ENCODE results near the gene PASK. TPM values are rescaled to one million over a fixed set of nuclear protein-coding genes. Genes with fewer than 3 reads are reported as not detected.
"Not testable (repeated sequence)": the region's sequence is repeated elsewhere in the genome, so short reads cannot be mapped to it uniquely, and the experiment has no call there.

The PASK gene
- total RNA-seq: 10 to 100 TPM; 12.3 to 14.8 TPM
- long read RNA-seq, full-length matches to known transcripts: 1 of 2 reads
- long read RNA-seq, partial matches to known transcripts: 1 of 2 reads
- long read RNA-seq, other reads (novel, unspliced or antisense): 0 of 2 reads

DNA sequence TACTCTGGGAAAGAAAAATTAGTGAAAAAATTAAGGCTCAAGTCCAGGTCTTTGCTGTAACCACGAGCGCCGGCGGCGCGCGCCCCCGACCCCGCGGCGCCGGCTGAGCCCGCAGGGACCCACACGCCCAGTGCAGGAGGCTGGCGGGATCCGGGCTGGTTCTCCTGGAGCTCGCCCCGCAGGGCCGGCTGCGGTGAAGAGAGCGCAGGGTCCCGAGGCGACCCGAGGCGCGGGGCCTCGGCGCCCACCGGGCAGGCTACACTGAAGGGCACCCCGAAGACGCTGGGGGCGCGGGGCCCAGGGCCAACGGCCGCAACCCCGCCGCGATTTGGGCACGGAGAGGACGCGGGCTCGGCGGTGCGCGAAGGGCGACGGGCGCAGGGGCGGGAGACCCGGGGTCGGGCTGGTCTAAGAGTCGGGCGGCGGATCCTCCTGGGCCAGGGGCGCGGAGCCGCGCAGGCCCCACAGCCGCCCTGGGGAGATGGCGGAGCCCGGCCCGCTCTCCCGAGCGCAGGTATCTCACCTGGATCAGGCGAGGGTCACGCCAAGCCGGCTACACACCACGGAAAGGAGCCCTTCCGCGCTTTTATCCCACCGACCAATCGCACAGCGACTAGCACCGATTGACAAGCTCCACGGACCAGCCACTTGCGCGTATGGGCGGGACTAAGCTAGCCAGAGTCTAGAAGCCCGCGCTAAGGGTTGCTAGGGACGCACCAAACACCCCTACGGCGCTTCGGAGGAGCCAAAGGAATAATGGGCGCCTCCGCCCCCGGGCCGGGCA lies at the start of gene PASK:
Gene PASK (minus strand): TSS at position 582 of the 784 bp plus-strand sequence. CDS start 6,440 bp downstream, outside the sequence.
- intact Hi-C loops (cut with DNase I, micrococcal nuclease): no loop called here
- DNase-seq: peak; percentile 95 to 98
- ATAC-seq: peak; percentile 87

DNA sequence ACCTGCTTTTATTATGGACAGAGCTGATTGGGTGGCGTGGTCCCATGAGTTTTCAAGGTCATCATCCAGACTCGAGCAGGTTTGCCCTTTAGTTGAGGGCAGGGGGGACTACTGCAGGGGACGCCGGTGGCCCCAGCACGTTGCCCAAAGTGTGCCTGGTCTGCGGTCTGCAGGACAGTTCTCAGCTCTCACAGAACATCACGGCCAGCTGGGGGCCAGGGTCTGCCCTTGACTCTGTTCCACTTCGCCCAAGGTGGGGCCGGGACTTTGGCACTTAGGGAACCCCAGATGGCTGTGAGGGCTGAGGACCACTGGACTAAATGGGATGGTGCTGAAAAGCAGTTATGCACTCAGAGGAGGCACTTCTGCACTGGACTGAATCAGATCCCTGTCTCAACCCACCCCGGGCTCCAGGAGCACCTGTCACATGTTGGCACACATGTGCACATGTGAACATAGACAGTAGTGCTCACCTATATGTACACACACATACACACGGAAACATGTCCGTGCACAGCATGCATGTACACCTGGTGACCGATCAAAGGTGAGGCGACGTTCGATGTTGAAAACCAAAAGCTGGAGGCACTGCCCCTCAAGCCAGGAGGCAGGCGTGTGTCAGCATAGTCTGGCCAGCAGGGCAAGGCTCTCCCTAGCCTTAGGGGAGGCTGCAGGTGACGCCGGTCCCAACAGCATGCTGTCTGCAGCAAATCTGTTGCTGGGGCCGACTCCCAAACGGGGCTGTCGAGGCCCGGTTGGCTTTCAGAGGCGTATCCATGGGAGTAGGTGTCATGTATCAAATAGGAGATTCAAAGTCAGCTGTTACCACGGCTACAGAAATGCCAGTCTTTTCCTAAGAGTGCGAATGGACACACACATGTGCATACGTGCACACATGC lies 49.4 kb upstream of the PASK start:
- ATAC-seq (no peak), DNase-seq (peak in 1 of 2 donors; percentile 17)
- intact Hi-C loops (cut with DNase I, micrococcal nuclease): no loop called here

GRCh38 chr2:241197947-241198346 lies 48.7 kb upstream of the PASK start:
- DNase-seq (peak in 1 of 2 donors; percentile 11), ATAC-seq (peak; percentile 23)
- intact Hi-C loops (cut with DNase I, micrococcal nuclease): no loop called here

DNA sequence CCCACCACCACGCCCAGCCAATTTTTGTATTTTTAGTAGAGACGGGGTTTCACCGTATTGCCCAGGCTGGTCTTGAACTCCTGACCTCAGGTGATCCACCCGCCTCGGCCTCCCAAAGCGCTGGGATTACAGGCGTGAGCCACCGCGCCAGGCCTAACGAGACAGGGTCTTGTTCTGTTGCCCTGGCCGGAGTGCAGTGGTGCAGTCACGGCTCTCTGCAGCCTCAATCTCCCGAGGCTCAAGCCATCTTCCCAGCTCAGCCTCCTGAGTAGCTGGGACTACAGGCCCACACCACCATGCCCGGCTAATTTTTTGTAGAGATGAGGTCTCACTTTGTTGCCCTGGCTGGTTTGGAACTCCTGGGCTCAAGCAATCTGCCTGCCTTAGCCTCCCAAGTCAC lies 48.0 kb upstream of the PASK start:
- intact Hi-C loops (cut with DNase I, micrococcal nuclease); ATAC-seq: not testable (repeated sequence)
- DNase-seq: peak in 1 of 2 donors; percentile 10

GRCh38 chr2:241195506-241196130 lies 46.3 kb upstream of the PASK start:
- DNase-seq: peak in 1 of 2 donors; percentile 14
- intact Hi-C loops (cut with DNase I, micrococcal nuclease): no loop called here
- ATAC-seq: no peak

DNA sequence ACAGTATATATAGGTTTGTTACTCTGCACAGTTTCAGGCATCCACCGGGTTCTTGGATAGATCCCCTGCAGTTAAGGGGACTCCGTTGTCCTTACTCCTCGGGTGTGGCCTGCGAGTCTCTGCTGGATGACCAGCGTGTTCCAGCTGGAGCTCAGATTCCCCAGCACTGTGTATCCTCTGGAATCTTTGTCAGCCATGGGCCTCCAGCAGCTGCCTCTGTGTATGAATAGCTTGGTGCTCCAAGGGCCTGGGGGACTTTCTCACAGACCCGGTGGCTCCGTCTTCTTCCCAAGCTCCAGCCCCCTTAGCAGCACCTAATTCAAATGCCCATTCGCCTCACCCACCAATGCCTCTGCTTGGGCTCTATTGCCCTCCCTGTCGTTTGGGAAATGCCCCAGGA lies 45.5 kb upstream of the PASK start:
- DNase-seq (peak in 1 of 2 donors; percentile 8), ATAC-seq (no peak)
- intact Hi-C loops (cut with DNase I, micrococcal nuclease): no loop called here

DNA sequence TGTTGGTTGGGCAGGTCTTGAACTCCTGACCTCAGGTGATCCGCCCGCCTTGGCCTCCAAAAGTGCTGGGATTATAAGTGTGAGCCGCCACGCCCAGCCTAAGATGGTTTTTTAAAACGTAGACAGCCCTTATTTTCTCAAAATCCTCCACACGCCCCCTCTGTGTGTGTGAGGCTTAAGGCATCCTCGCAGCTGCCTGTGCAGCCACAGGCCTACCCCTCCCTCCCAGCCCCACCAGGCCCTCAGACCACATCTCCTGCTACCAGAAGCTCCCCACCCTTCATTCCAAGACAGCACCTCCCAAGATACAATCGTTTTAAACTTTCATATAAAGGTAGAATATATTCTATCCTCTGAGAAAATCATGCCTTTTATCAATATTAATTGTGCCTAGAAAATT lies 44.0 kb upstream of the PASK start:
- intact Hi-C loops (cut with DNase I, micrococcal nuclease): no loop called here
- ATAC-seq (no peak), DNase-seq (peak in 1 of 2 donors; percentile 1)

GRCh38 chr2:241191081-241191480 lies 41.8 kb upstream of the PASK start:
- DNase-seq: peak; percentile 58 to 63
- peak; percentile 66 for ATAC-seq
- intact Hi-C loops (cut with DNase I, micrococcal nuclease): no loop called here

DNA sequence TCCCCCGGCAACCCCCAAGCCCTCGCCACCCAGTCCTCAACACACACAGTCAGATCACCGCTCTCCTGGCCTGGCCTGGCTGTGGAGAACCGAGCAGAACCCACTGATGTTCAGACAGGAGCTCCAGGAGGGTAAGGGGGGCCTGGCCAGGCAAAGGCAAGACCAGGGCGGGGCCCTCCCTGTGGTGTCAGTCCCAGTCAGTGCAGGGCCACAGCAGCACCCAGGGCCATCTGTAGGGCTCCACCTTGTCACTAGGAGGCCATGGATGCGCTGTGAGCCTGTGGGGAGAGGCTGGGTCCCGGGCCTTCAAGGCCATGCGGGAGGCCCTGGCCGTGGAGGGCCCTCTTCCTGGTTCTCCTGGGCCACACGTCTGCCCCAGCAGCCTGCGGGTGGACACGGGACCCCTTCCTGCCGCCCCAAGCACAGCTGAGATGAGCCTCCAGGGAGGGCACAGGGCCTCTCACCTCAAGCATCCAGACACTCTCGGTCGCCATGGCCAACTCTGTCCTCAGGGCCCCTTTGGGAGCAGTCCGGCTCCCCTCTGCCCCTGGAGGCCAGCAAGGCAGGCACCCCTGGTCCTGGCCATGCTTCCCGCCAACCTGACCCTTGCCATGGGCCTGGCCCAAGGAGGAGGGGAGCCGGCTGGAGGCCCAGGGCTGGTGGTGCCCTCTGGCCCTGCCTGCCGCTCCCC lies 41.2 kb upstream of the PASK start:
- intact Hi-C loops (cut with DNase I, micrococcal nuclease): no loop called here

DNA sequence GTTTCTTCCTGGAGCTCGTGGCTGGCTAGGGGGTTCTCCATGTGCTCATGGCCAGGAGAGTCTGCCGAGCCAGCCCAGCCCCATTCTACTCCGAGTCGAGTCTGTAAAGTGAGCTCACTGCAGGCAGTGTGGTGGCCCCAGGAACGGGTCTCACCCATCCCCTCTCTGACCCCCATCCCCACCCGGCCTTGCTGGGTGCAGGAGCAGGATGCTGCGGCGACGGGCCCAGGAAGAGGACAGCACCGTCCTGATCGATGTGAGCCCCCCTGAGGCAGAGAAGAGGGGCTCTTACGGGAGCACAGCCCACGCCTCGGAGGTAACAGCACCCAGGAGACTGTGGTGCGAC lies 40.6 kb upstream of the PASK start:
- peak in 1 of 2 donors; percentile 21 for DNase-seq
- no peak for ATAC-seq
- intact Hi-C loops (cut with DNase I, micrococcal nuclease): no loop called here

More for the DNA sequence above, 41.2 kb upstream of the PASK start:
- DNase-seq: peak; percentile 29 to 31
- peak; percentile 47 for ATAC-seq

DNA sequence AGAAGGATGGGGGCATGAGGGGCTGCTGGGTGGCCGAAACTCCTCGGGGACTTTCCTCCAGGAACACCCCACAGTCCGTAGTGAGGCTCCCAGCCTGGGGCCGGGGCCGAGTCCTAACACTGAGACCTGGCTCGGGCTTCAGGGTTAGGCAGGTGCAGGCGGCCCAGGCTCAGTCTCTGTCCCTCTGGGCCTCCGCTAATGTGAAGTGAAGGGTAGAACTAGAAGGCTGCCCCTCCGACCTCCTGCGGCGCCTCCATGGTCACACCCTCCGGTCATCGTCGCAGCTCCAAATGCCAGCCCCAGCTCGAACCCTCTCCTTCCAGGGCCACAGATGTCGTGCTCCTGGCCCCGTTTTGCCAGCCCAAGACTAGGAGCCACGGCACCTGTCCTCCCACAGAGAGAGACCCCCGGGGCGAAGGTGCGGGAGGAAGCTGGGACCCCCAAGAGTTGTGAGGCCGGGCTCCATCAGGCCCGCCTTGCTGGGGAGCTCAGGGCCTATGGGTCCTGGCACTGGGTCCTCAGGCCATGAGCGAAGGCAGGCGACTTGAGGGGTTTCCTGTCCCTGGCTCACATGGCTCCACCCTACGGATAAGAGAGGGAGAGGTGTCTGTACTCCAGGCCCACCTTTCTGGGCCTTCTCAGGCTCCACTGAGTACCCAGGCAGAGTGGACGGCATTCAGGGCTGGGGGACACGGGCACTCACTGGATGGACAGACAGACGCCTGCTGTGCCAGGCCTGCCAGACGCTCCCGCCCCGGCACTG lies 40.0 kb upstream of the PASK start:
- ATAC-seq (no peak), DNase-seq (peak in 1 of 2 donors; percentile 22)
- intact Hi-C loops (cut with DNase I, micrococcal nuclease): no loop called here

DNA sequence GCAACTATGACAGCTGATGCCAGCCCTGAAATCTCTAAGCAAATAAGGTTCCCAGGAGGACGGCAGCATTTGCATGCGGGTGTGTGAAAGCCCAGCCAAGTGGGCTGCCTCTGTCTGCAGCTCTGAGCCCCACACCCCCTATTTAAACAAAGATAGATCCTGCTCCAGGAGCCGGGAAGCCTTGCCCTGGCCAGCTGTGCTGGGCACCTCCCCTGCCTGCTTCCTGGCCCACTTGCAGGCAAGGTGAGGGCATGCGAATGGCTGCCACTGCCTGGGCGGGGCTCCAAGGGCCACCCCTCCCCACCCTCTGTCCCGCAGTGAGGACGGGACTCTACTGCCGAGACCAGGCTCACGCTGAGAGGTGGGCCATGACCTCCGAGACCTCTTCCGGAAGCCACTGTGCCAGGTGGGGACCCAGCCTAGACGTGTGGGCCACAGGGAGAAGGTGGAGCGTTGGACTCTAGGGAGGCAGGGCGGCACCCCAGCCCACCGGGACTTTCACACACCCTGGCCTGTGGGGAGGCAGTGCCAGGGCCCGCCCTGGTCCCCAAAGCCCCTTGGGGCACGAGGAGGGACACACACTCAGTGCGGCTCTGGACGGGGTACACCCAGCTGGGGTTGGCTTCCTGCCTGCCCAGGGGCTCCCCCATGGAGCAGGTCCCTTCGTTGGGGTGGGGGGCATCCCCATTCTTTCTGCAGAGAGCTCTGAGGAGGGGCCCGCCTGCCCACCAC lies 39.3 kb upstream of the PASK start, which contains the start of gene ANO7:
Gene ANO7 (plus strand): TSS at position 317 of the 732 bp plus-strand sequence. CDS start 1,387 bp downstream, outside the sequence.
- DNase-seq: peak; percentile 71 to 74
- intact Hi-C loops (cut with DNase I, micrococcal nuclease): no loop called here
- ATAC-seq: peak; percentile 82

GRCh38 chr2:241187918-241188234 lies 38.6 kb upstream of the PASK start:
- no peak for ATAC-seq

GRCh38 chr2:241187101-241187917 lies 38.0 kb upstream of the PASK start:
- ATAC-seq: no peak
- intact Hi-C loops (cut with DNase I, micrococcal nuclease): no loop called here

More at GRCh38 chr2:241187918-241188234, 38.6 kb upstream of the PASK start:
- DNase-seq: no peak
- intact Hi-C loops (cut with DNase I, micrococcal nuclease): no loop called here

GRCh38 chr2:241185961-241186360 lies 36.7 kb upstream of the PASK start:
- peak in 1 of 2 donors; percentile 16 for DNase-seq
- intact Hi-C loops (cut with DNase I, micrococcal nuclease): no loop called here
- ATAC-seq: no peak

More at GRCh38 chr2:241187101-241187917, 38.0 kb upstream of the PASK start:
- peak in 1 of 2 donors; percentile 22 for DNase-seq

- DNase-seq (peak in 1 of 2 donors; percentile 5), ATAC-seq (no peak)
- intact Hi-C loops (cut with DNase I, micrococcal nuclease): no loop called here
Observed at GRCh38 chr2:241184901-241185300, 35.6 kb upstream of the PASK start.
